HTR-8/SVneo (cell line): ENCODE data around the gene PAFAH1B1.

Experiments used
- DNase-seq: peaks from one replicate; pipeline ENCODE4 v3.0.0; 2011; ENCODE audit warnings: low spot score, mixed read lengths; ENCODE audit not compliant: insufficient read length
- FAIRE-seq: peaks from 2 replicates; lab custom pipeline; 2011; peaks lifted over from hg19 to GRCh38; lab: Jason Lieb, UNC

The PAFAH1B1 gene

DNA sequence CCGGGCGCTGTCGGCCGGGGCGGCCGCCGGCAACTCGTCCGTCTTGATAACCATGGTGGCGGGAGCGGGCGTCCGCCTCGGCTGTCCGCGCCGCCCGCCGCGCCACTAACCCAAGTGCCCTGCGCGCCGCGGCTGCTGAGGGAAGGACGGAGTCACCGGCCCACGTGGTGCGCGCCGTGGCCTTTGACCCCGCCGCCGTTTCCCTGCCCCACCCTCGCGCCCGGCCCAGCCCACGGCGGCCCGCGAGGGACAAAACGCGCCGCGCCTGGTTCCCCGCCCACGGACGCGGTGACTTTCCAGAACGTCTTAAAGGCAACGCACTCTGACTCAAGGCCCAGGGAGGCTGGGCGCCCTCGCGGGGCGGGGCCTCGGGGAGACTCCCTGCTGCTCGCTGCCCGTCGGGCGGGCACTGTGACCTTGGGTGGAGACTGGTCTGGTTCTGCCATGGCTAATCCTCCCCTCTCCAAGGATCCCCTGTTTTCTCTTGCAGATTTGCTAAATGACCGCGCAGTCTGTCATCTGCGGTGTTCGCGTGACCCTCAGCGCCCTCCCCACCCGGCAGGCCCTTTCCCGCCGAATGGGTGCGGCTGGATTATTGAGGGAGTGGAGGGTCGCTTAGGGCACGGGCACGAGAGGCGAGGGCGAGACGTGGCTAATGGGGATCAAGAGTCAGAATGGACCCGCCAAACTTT, 118.3 kb downstream of the PAFAH1B1 start, which contains the start of gene CLUH:
TSS of gene CLUH (minus strand) at position 157 of the 692 bp plus-strand sequence. CDS start at position 54, 103 bp downstream.
- peak; percentile 99 for FAIRE-seq
- peak; percentile 99 for DNase-seq

DNA sequence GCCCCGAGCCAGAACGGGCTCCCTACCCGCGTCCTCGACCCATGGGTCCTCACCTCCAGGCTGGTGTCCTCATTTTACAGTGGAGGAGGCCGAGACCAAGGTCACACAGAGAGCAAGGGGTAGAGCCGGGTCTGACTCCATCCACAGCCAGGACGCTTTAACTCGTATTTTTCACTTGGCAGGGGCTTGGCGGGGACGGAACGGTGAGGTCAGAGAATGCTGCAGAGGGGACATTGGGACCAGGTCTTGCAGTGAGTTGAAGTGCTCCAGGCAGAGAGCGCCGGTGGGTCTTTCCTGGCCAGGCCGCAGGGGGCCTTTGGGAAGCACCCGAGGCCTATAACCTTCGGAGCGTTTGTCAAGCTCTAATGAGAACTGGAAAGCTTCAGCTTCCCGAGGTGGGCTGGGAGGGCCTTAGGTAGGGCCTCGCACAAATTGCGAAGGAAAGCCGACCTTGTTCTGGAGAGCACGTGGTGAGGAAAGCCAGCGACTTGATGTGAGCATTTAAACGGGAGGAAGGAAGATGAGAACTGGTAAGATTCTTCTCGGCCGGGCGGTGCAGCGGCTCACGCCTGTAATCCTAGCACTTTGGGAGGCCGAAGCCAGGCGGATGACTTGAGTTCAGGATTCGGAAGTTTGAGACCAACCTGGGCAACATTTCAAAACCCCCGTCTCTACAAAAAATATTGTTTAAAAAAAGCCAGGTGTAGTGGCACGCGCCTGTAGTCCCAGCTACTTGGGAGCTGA, 119.0 kb downstream of the PAFAH1B1 start:
- FAIRE-seq (peak; percentile 58), DNase-seq (no peak)

GRCh38 chr17:2713881-2714280, 120.4 kb downstream of the PAFAH1B1 start:
- DNase-seq (no peak), FAIRE-seq (no peak)

DNA sequence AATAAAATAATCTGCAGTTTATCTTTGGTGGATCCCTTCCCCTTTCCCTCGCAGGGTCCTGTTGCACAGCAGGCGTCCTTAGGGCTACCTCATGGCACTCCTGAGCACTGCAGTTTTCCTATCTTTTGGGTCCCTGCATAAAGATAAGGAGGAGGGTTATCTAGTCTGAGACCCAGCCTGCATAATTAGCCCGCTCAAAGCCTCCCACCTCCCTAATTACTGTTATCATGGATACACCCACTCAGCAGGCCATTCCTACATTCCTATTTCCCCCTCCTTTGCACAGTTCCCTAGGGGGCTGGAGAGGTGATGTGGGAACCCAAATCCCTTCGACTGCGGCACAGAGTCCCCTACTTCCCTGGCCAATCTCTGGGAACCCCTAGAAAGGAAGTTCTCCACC, 123.2 kb downstream of the PAFAH1B1 start:
- no peak for DNase-seq
- no peak for FAIRE-seq

- FAIRE-seq (no peak), DNase-seq (no peak)
Measured at GRCh38 chr17:2718150-2718938, 124.9 kb downstream of the PAFAH1B1 start.

DNA sequence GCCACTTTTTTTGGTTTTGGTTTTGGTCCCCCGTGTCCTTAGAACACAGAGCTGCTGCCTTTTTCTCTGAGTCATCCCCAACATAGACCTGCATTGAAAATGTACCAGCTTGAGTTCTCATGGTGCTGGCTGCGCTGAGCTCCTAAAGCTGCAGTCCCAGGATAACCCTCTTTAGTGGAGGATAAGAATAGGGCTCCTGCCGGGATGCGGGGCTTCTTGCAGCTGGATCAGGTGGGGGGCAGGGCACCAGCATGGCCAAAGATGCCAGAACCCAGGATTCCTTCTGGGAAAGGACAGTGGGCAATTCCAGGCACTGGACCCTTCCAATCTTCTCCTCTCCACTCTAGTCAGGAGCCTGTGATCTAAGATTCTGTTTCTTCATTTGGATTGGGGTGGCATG, 126.4 kb downstream of the PAFAH1B1 start:
- DNase-seq: no peak
- no peak for FAIRE-seq

DNA sequence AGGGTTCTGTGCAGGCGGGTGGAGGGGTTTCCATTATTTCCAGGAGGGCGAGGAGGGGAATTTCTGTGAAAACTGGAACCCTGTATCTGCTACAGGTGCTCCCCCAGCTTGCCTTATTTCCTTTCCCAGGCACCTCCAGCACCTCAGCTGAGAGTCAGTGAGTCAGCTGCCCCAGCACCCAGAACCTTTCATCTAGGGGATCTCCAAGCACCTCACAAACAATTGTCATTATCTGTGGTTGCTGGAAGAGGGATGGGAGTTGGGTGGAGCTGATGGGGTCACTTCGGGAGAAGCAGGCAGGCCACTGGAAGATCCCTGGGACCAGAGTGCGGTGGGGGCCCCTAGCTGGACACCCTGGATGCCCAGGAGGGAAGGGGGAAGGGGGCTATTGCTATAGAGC, 128.1 kb downstream of the PAFAH1B1 start:
- FAIRE-seq: no peak
- DNase-seq: no peak

- DNase-seq (no peak), FAIRE-seq (no peak)
Measured at GRCh38 chr17:2722611-2723010, 129.2 kb downstream of the PAFAH1B1 start.

DNA sequence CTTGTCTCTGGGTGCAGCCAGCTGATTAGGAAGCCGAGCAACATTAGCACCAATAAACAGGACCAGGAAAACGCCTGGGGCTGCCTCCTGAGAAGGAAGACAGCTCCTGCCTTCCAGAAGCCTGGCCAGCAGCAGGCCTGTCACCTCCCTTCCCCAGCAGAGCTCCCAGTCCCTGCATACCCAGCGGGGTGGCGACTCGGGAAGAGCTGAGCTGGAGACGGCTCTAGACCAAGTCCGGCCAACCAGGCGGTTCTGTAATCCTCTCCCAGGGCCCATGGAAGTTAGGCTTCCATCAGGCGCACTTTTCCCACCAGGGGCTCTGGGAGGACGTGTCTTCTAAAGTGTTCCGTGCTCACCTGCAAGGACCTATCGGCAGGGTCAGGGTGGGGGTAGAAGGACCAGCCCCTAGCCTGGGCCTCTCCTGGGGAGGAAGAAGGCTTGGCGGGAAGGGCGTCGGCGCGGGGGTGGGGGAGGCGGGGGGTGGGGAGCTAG, 130.1 kb downstream of the PAFAH1B1 start:
- FAIRE-seq: no peak

GRCh38 chr17:2723997-2724783, 130.7 kb downstream of the PAFAH1B1 start:
- DNase-seq (no peak), FAIRE-seq (no peak)

More for the DNA sequence above, 130.1 kb downstream of the PAFAH1B1 start:
- DNase-seq: no peak

DNA sequence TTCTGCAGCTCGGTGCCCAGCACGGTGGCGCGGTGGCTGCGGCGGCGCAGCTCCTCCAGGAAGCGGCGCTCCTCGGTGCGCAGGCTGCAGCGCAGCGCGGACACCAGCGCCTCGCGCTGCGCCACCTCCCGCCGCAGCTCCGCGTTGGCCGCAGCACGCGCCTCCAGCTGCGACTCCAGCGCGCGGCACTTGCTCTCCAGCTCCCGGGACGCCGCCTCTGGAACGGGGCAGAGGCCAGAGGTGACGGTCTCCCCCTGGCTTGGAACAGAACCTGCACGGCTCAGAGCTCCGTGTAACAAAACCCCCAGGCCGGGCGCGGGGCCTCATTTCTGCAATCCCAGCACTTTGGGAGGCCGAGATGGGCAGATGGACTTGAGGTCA, 131.3 kb downstream of the PAFAH1B1 start:
- DNase-seq (no peak), FAIRE-seq (no peak)

DNA sequence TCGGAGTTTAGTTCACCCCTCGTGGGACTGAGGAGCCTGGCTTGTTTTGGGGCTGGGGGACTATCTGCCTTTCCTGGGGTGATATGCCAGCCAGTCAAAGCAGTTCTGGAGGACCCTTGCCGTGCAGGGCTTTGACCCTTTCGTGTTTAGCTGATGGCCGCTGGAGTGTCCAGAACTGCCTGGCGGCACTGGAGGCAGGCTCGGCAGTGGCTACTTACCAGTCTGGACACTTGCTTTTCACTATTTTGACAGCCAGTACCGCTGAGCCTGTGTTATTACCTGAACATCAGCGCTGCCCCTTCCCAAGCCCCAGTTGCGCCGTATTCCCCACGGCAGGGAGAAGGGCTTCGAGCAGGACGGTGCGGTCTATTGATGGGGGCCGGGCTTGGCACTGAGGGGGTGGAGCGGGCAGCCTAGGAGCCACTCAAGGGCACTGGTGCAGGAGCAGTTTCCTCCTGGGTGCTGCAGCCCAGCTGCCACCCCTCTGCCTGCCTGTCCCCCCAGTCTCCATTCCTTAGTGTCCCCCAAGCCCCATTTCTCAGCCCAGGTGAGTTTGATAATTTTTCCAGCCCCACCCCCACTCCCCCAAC, 137.4 kb downstream of the PAFAH1B1 start:
- FAIRE-seq: no peak

GRCh38 chr17:2731807-2732206, 138.4 kb downstream of the PAFAH1B1 start:
- DNase-seq (no peak), FAIRE-seq (no peak)

More for the DNA sequence above, 137.4 kb downstream of the PAFAH1B1 start:
- DNase-seq: no peak

DNA sequence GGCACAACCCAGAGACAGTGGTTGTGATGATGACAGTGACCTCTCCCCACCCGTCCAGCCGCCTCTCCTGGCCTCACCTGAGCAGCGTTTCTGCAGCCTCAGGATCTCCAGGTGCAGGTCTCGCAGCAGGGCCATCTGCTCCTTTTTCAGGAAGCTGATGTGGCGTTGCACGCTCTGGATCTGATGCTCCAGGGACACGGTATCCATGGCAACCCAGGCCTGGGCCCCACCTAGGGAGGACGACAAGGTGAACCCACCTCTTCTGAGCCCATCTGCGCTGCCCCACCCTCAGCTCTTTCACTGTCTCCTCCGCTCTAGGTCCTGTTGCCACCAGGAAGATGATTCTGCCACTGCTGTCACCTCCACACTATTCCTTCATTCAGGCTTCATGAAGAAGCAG, 141.5 kb downstream of the PAFAH1B1 start:
- DNase-seq: no peak
- no peak for FAIRE-seq
